HG02763 (cell line): Measurements from ENCODE around the gene HTR3D.
A peak's percentile ranks its signal among the peaks of the same experiment; 100 is the strongest.
"Not testable (repeated sequence)": the region's sequence is repeated elsewhere in the genome, so short reads cannot be mapped to it uniquely, and the experiment has no call there.

Source experiments
- ATAC-seq: cut with Tn5 transposase; IDR thresholded peaks from one replicate; pipeline ENCODE4 v1.9.1; 2021; ENCODE audit warnings: mild to moderate bottlenecking, moderate library complexity; ENCODE audit not compliant: unreplicated experiment

The HTR3D gene

DNA sequence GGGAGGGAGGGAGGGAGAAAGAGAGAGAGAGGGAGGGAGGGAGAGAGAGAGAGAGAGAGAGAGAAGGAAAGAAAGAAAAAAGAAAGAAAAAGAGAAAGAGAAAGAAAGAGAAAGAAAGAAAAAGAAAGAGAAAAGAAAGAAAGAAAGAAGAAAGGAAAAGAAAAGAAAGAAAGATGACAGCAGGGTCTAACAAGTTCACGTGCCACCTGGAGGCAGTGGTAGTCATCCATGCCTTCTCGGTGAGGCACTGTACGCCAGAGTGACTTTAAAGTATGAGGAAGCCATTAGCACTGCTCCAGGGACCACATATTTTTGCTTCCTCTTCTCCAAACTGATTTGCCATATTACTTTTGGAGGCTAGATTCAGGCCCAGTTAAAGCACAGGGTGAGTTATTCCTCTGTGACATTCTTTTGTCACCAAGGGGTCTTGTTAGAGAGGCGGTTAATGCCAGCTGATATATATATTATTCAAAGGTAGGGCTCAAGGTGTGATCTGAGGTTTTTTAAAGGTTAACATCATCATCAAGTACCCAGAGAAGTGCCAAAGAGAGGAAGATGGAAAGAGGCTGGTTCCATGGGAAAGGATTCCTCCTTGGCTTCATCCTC lies at the start of gene HTR3D:
TSS of gene HTR3D (plus strand) at position 556 of the 606 bp plus-strand sequence. CDS start at position 556, 0 bp downstream.
- ATAC-seq, result no peak

DNA sequence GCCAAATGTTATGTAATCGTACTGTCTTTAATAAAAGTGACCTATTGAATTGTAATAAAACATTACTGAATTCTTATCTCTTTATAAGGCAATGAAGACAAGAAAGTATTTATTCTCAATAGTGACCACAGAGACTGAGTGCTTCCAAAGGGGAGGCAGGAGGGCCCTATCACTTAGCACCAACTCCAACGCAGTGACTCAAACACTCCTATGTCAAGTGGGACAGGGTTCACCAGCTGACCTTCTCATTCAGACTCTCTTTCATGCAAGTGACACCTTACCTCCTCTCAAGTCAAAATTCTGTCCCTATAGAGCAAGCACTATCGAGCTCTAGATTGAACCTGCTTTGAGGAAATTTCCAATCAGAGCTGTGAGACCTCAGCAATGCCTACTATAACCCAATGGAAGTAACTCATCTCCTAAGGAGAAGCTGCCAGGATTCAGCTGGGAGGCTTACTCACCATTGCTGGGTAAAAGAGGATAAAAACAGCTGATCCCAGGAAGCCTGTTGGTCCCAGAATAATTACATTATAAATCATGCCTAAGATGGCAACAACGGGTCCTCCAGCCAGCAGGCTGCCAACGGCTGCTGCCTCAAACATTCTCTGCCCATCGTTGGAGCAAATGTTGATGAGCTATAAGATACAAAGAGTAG lies 49.4 kb upstream of the HTR3D start:
- no peak for ATAC-seq

GRCh38 chr3:183984127-183984740 lies 47.3 kb upstream of the HTR3D start:
- ATAC-seq, result no peak

DNA sequence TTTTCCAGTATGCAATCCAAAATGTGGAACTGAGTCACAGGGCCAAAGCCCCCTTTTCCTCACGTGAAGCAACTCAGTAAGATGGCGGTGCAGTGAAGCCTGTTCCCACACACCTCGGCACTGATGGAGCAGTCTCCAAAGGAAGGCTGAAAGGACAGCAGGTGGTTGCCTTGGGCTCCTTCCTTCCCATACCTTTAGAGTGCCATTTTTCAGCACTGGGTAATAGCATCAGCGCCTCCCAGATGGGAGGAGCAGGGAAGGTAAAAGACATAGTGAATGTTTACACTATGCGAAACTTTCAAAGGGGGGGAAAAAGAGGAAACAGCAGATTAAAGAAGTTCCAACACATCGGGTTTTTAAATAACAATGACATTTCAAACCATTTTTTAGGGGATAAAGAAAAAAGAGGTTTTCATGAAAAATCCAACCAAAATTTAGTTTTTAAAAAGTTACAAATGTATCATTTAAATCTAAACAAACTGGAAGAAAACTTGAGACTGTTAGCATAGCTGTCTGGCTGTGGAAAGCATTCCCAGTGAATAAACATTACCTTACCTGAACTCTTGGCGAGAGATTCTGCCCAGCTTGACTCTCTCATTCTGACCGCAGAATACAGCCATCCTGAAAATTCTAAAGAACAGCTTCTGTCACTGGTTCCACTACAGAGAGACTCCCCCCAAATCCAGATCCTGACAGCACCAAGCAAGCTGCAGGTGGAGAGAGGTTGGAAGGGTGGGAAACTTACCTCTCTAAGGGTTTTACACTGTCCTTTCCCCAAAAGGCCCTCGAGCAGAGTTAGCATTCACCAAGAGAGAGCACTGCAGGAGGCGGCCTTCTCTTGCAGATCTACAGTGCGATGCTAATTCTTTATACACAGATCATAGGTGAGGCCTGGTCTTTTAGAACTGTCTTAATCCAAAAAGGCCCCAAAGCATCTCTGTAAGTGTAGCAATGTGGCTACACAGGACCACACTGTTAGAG lies 46.5 kb upstream of the HTR3D start:
- no peak for ATAC-seq

DNA sequence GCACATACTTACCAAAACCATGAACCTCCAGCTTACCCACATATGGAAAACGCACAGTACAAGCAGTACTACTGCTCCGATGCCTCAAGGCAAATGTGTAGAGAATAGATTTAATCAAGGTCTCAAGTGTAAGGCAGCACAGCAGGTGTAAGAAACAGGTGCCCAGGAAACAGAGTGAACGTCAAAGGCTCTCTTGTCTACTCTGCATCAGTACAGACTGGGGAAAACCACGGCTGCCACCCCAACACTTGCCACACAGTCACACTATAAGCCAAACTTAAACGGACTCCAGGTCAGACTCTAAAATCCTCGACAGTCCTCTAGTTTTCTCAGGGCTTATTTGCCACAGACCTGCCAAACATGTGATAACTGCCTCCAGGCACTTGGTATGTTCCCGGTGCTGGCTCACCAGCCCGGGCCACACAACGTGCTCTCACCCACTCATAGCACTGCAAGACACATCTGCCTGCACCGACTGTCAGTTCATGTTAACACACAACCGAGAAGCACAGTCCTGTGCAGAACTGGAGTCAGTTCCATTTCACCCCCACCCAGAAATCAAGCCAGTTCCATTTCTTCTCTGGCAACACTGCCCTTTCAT lies 44.4 kb upstream of the HTR3D start:
- ATAC-seq, result no peak

DNA sequence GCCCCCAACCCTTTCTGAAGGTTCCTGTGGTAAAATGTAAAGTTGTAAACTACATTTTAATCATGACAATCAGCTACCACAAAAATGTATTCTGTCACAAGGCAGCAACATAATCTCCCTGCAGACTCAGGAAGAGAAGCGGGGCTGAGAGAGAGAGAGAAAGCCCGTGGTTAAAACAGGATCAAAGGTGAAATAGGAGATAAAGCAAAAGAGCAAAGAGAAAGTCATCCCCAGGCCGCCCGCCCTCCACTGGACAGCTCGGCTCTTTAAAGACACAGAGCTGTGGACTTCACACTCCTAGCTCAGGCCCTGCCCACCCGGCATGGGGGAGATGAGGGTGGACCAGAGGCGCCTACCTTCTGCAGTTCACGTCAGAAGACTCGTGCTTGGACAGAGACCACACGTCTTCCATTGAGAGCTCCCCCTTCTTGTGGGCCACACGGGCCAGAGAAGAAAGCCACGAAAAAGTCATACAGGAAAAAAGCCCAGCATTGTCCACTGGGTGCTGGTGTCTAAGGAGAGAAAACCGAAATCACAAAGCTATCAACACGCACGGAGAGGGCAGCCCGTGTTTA lies 43.2 kb upstream of the HTR3D start:
- no peak for ATAC-seq

- no peak for ATAC-seq
These were observed 40.1 kb upstream of the HTR3D start for GRCh38 chr3:183991403-183991802.

DNA sequence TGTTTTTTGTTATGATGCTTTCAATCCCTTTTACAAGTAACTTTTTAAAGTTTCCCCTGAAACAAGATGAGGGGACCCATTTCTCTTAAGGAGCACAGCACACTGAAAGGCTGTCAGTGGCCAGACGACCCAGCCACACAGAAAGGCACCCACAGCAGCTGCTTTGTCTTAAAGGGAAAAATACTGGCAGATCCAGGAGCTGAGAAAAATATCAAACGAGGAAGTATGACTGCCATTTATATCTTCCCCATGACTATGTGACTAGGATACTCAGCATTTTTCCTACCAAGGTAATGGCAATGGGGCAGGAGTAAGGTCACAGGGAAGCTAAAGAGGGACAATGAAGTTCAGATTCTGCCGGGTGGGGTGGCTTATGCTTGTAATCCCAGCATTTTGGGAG lies 29.8 kb upstream of the HTR3D start:
- ATAC-seq, result no peak

- no peak for ATAC-seq
These were observed 29.1 kb upstream of the HTR3D start for GRCh38 chr3:184002469-184002868.

DNA sequence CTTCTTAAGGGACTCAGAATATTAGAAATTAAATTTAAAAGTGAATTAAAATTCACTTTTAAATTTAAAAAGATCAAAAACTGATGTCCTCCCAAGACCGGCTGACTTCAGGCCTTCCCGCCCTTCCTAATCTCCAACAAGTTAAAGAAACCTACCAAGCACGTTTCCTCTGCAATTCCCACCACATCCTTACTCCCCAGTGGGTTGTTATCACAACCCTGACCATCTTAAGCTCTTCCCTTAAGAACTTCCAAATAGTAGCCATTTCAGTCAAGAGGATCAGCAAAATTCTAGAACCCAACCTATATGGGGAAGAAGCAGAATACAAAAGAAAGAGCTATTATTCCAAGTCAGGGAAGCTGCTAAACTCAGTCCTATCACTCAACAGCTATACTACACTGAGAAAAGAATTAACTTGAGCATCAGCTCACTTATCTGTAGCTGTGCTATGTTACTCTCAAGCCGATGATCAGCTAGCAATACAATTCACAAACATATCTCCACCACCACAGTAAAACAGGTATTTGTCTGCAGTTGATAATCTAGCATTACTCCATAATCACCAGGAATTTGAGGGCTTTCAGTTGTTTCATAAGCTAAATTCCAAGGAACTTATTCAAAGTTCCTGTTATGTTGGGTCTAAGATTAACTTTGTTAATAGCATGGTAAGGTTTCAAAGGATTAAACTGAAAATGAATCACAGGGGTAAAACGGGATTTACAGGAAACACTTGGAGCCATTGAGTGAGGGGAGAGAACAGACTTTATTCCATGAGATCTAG lies 28.2 kb upstream of the HTR3D start:
- ATAC-seq, result no peak

DNA sequence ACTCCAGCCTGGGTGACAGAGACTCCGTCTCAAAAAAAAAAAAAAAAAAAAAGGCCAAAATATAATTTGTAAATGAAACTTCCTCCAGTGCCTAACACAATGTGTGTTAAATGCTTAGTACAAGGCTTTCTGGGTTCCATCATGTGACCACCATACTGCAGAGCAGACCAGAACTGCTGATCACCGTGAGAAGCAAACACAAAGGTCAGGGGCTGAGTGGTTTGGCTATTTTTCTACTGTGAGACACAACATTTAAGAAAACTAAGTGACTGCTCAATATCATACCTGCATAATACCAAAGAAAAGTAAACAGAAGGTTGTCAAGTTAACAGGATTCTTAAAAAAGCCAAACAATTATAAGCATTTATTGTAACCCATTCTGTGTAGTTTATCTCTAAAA lies 27.1 kb upstream of the HTR3D start:
- ATAC-seq, result no peak

DNA sequence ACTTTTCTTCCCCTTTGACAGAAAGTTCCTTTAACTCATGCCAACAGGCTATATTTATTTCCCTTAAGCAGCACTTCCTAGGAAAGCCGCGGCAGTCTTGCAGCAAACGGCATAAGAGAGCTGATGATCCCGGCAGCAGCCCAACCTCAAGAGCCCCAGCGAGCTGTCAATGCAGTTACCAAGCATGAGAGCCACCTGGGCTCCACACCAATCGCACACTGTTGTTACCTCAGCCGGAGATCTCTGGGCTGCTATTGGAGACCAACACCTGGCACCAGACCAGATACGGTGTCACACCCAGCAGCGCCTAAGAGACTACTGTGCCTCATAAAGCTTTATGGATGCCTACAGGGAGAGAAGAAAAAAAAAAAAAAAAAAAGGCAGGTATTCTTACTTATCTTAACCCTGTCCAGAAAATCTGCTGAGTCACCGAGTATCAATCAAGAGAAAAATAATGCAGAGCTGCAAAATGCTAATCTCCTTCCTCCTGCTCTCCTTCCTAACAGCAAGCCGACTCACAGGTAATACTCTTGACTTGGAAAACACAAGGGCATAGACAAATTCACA lies 25.5 kb upstream of the HTR3D start:
- ATAC-seq, result peak; percentile 86

GRCh38 chr3:184007143-184007813 lies 24.3 kb upstream of the HTR3D start:
- not testable (repeated sequence) for ATAC-seq

DNA sequence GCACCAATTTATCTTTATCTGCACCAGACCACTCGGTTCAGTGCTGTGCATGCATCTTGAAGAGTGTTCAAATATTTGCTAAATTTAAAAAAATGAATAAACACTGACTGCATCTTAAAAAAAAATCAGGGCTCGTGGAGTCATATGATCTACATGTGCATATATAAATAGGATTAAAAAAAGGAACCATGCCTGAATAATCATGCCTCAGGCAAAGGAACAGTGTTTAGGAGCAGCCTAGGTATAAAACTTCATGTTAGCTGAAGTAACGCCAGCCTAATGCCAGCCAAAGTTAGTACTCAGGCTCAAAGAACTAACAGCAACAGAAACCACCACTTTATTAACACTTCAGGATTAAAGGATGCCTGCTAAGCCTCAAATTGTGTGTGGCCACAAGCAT lies 23.4 kb upstream of the HTR3D start:
- no peak for ATAC-seq

GRCh38 chr3:184011230-184011876 lies 20.2 kb upstream of the HTR3D start:
- no peak for ATAC-seq

DNA sequence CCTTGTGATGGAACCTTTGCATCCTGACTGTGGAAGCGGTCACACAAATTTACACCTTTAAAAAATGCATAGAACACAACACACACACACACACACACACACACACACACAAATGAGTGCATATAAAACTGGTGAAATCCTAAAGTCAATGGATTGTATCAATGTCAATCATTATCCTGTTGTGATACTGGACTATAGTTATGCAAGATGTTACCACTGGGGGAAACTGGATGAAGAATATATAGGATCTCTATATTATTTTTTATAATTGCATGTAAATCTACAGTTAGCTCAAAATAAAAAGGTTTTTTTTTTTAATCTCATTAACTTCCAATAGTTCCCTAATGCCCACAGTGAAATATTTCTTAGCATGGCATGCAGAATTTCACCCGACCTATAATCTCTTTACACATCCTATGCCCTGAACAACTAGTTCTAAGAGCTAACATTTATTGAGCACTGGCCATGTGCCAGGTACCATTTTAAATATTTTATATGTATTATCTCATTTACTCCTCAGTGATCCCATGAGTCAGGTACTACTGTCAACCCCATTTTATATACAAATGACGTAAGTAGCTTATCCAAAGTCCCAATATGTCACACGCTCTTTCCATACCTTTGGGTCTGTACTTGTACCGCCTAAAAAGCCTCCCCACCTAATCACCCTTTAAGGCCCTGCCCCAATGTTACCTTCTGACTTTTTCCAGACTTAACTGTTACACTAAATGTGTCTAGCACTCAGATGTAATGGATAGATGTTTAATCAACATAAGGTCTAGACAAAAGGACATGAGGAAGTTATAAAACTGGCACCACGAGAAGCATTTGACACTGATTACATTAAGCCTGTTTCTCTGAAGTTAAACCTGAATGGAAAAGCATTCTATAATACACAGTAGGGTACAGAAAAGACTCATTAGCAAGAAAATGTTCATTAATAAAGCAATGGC lies 19.3 kb upstream of the HTR3D start:
- no peak for ATAC-seq

GRCh38 chr3:184015381-184016019 lies 16.0 kb upstream of the HTR3D start:
- no peak for ATAC-seq
